HG02678 (cell line): Measurements from ENCODE around the gene HMGCL.
"Not testable (repeated sequence)": the region's sequence is repeated elsewhere in the genome, so short reads cannot be mapped to it uniquely, and the experiment has no call there.

Experiments
- ATAC-seq: cut with Tn5 transposase; IDR thresholded peaks from one replicate; pipeline ENCODE4 v1.9.1; 2021; ENCODE audit warnings: mild to moderate bottlenecking, moderate library complexity; ENCODE audit not compliant: unreplicated experiment

The HMGCL gene

GRCh38 chr1:23827717-23828116, 2.5 kb upstream of the HMGCL start:
- ATAC-seq, result no peak

- ATAC-seq, result not testable (repeated sequence)
Observed at GRCh38 chr1:23826590-23826989, 1.4 kb upstream of the HMGCL start.

GRCh38 chr1:23825762-23826522, 713 bp upstream of the HMGCL start:
- ATAC-seq, result no peak

GRCh38 chr1:23824711-23825075, 536 bp downstream of the HMGCL start:
- ATAC-seq, result no peak

- ATAC-seq, result no peak
Observed at GRCh38 chr1:23823767-23824166, 1.5 kb downstream of the HMGCL start.

GRCh38 chr1:23817633-23818032, 7.6 kb downstream of the HMGCL start:
- ATAC-seq, result no peak

GRCh38 chr1:23816906-23817305, 8.3 kb downstream of the HMGCL start:
- ATAC-seq, result no peak

- no peak for ATAC-seq
Observed at GRCh38 chr1:23816361-23816760, 8.9 kb downstream of the HMGCL start.

- no peak for ATAC-seq
Observed at GRCh38 chr1:23814016-23814415, 11.2 kb downstream of the HMGCL start.

- ATAC-seq, result no peak
Observed at GRCh38 chr1:23810818-23811540, 14.2 kb downstream of the HMGCL start.

- ATAC-seq, result peak; percentile 64
Observed at GRCh38 chr1:23809751-23810171, 15.5 kb downstream of the HMGCL start.

GRCh38 chr1:23807453-23807852, 17.8 kb downstream of the HMGCL start:
- ATAC-seq, result no peak

- no peak for ATAC-seq
Observed at GRCh38 chr1:23806280-23806679, 18.9 kb downstream of the HMGCL start.

GRCh38 chr1:23805025-23805424, 20.2 kb downstream of the HMGCL start:
- no peak for ATAC-seq

- no peak for ATAC-seq
Observed at GRCh38 chr1:23804183-23804835, 20.9 kb downstream of the HMGCL start.

- ATAC-seq, result no peak
Observed at GRCh38 chr1:23803674-23804073, 21.6 kb downstream of the HMGCL start.

- ATAC-seq, result not testable (repeated sequence)
Observed at GRCh38 chr1:23802809-23803342, 22.4 kb downstream of the HMGCL start.

- no peak for ATAC-seq
Observed at GRCh38 chr1:23801876-23802275, 23.4 kb downstream of the HMGCL start.

GRCh38 chr1:23801338-23801748, 23.9 kb downstream of the HMGCL start:
- no peak for ATAC-seq

GRCh38 chr1:23800400-23801337, 24.6 kb downstream of the HMGCL start, which contains the start of gene GALE:
TSS of gene GALE (minus strand) at chr1:23800754. CDS start at chr1:23799007, 1,747 bp downstream.
- peak; percentile 89 for ATAC-seq
